ENCODE results near the gene SPRING1. TPM values are rescaled to one million over a fixed set of nuclear protein-coding genes. Genes with fewer than 3 reads are reported as not detected.

SPRING1 gene
- total and polyA plus RNA-seq, 2 of the 13 experiments (the other 11 are each of a cell fraction or from before 2014, with no cell fraction given), result 20.0 to 51.8 TPM

GRCh38 chr12:116698554-116699075, 39.3 kb downstream of the SPRING1 start:
- ATAC-seq (no peak), FAIRE-seq (no peak), DNase-seq (ENCODE audit: low spot score) (no peak)
- CTCF ChIA-PET (ENCODE audit: low intra/inter-chr PET ratio, low total read pairs), result no interaction called here
- intact Hi-C loops (cut with micrococcal nuclease; ENCODE audit: unreplicated experiment), result loop anchor here (10.0 kb wide), 1 partner anchor 704 kb away; no protein-coding TSS in a partner anchor
- no peaks in the 10 kb centered on the region for H3K79me2 ChIP-seq (ENCODE audit: insufficient read depth, low read length)
- H3K36me3 ChIP-seq (replicated peaks in 1 of 2; ENCODE audit: control insufficient read depth in 1 of 2, insufficient read depth in 2 of 2, low read length in 2 of 2), result no peaks in the 10 kb centered on the region
- no peak overlapping the region for H3K9ac ChIP-seq (ENCODE audit: insufficient read depth, low read depth, low read length)
- peaks cover 3 to 17% of the 10 kb centered on the region in 2 experiments; a peak in 4 of 5 replicates for H3K27me3 ChIP-seq (ENCODE audit: control insufficient read depth in 1 of 2, insufficient read depth in 2 of 2, low read length in 2 of 2)
- peaks cover 10% of the 10 kb centered on the region for H3K4me1 ChIP-seq (ENCODE audit: insufficient read depth, low read length)
- in situ Hi-C loops (cut with HindIII; ENCODE audit: extremely low pct_ligation_motif_present, low pct_unique_long_range_greater_than_20kb), result no loop called here
- H3K9me3 ChIP-seq (ENCODE audit: low read length), result no peaks in the 10 kb centered on the region
- BruUV-seq (replicated peaks), result no TSS peak
- WGBS (ENCODE audit: low lambda C conversion rate), result 71% methylated on average over 2 of the region's 2 CpGs
- no peaks in the 10 kb centered on the region for H4K20me1 ChIP-seq (ENCODE audit: insufficient read depth, low read length)
- no peak overlapping the region for H3K4me2 ChIP-seq (ENCODE audit: low read depth, low read length)
- no peak overlapping the region for H3K27ac ChIP-seq (ENCODE audit: extremely low read length, insufficient read depth, low read length)
- POLR2A ChIA-PET, result no interaction called here
- no peak overlapping the region for H3K4me3 ChIP-seq (replicated peaks in 1 of 3; ENCODE audit: insufficient read depth in 1 of 3, low read depth in 2 of 3, low read length in 3 of 3)
- H2AFZ ChIP-seq (ENCODE audit: low read length), result no peak overlapping the region
- no peak for TF ChIP-seq ZNF503 (CRISPR knock-in tag; IDR thresholded peaks at IDR 0.05)
- TF ChIP-seq NFAT5 (CRISPR knock-in tag; IDR thresholded peaks at IDR 0.05), result no peak
- TF ChIP-seq ARNT (IDR thresholded peaks at IDR 0.05), result no peak
- no peak for TF ChIP-seq POGK (CRISPR knock-in tag; conservative IDR thresholded peaks at IDR 0.05)
- no peak for TF ChIP-seq ZBTB42 (CRISPR knock-in tag; IDR thresholded peaks at IDR 0.05)
- TF ChIP-seq E2F2 (CRISPR knock-in tag; IDR thresholded peaks at IDR 0.05; ENCODE audit: borderline replicate concordance), result no peak
- no peak for TF ChIP-seq ZNF773 (CRISPR knock-in tag; IDR thresholded peaks at IDR 0.05; ENCODE audit: borderline replicate concordance)
- no peak for TF ChIP-seq NCOA5 (CRISPR knock-in tag; IDR thresholded peaks at IDR 0.05)
- no peak for TF ChIP-seq ZBED4 (CRISPR knock-in tag; IDR thresholded peaks at IDR 0.05; ENCODE audit: borderline replicate concordance)
- TF ChIP-seq POLR2A (IDR thresholded peaks at IDR 0.05; ENCODE audit: insufficient read depth in 1 of 2, low read depth in 2 of 2, low read length in 2 of 2), result no peak

All from HepG2 (cell line).